ENCODE data around the gene ITGA7.

DNA sequence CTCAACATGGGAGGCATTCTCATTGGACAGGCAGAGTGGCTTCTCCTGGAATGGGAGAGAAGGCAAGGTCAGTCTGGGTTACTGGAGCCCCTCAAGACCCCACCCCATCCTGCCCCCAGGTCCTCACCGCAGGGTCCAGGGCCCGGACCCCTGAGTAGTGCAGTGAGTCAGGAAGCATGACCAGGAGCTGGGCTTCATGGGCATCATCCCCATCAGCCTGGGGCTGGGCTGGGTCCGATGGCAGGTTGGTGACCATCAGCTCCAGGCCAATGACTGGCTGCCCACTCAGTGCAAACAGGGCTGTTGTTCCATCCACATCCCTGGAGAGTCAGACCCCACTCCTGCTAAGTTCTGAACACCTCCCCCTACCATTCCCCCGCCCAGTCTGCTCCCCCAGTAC lies 13.1 kb downstream of the ITGA7 start:
- no peak for TF ChIP-seq POLR2A (IDR thresholded peaks at IDR 0.05)
- TF ChIP-seq, protein P1, sequence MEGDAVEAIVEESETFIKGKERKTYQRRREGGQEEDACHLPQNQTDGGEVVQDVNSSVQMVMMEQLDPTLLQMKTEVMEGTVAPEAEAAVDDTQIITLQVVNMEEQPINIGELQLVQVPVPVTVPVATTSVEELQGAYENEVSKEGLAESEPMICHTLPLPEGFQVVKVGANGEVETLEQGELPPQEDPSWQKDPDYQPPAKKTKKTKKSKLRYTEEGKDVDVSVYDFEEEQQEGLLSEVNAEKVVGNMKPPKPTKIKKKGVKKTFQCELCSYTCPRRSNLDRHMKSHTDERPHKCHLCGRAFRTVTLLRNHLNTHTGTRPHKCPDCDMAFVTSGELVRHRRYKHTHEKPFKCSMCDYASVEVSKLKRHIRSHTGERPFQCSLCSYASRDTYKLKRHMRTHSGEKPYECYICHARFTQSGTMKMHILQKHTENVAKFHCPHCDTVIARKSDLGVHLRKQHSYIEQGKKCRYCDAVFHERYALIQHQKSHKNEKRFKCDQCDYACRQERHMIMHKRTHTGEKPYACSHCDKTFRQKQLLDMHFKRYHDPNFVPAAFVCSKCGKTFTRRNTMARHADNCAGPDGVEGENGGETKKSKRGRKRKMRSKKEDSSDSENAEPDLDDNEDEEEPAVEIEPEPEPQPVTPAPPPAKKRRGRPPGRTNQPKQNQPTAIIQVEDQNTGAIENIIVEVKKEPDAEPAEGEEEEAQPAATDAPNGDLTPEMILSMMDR (IDR thresholded peaks at IDR 0.05): no peak
- TF ChIP-seq POLR2AphosphoS5 (IDR thresholded peaks at IDR 0.05): no peak
- TF ChIP-seq EP300 (IDR thresholded peaks at IDR 0.05): no peak

Measured in upper lobe of left lung (tissue), 4 donors.